Keratinocyte (primary cell): Measurements from ENCODE around the gene SLC8A1. TPM values are rescaled to one million over a fixed set of nuclear protein-coding genes. Genes with fewer than 3 reads are reported as not detected.

Source experiments
- DNase-seq: peaks from one replicate; pipeline ENCODE4 v3.0.0-alpha.2; 2011; ENCODE audit warnings: low read depth, missing footprints, low spot score
- FAIRE-seq: peaks from 2 replicates; lab custom pipeline; 2011; peaks lifted over from hg19 to GRCh38; lab: Jason Lieb, UNC
- H2AFZ ChIP-seq: 2 replicates; pipeline ENCODE4 v1.6.0; 2012; ENCODE audit warnings: low read length, control low read depth, inconsistent platforms; ENCODE audit not compliant: control insufficient read depth
- H3K27ac ChIP-seq: 2 replicates; pipeline ENCODE4 v1.5.1; 2011; ENCODE audit warnings: low read length; ENCODE audit not compliant: control insufficient read depth, insufficient read depth
- H3K27me3 ChIP-seq: 3 replicates; pipeline ENCODE4 v1.6.0; 2011; ENCODE audit warnings: low read length; ENCODE audit not compliant: control insufficient read depth, insufficient read depth; ENCODE audit errors: extremely low read depth
- H3K36me3 ChIP-seq, 2 experiments: 2 replicates in 1 of 2; 3 replicates in 1 of 2; pipeline ENCODE4 v1.5.1; 2011; ENCODE audit warnings: low read length in 2 of 2, mild to moderate bottlenecking in 1 of 2; ENCODE audit not compliant: control insufficient read depth in 2 of 2, insufficient read depth in 2 of 2; ENCODE audit errors: extremely low read depth in 1 of 2
- H3K4me1 ChIP-seq: 3 replicates; pipeline ENCODE4 v1.5.1; 2011; ENCODE audit warnings: low read length; ENCODE audit not compliant: control insufficient read depth, insufficient read depth; ENCODE audit errors: extremely low read depth
- H3K4me2 ChIP-seq: 3 replicates; pipeline ENCODE4 v1.6.0; 2011; ENCODE audit warnings: low read depth, low read length; ENCODE audit not compliant: control insufficient read depth, insufficient read depth; ENCODE audit errors: extremely low read depth
- H3K4me3 ChIP-seq, 3 experiments: fragments of 200-600 bp in 1 of 3; sonication (generic) in 1 of 3; 2 replicates in 2 of 3; 3 replicates in 1 of 3; pipeline ENCODE4 v1.5.1; 2011 to 2016; ENCODE audit warnings: low read length in 3 of 3, mild to moderate bottlenecking in 3 of 3, control low read depth in 2 of 3, inconsistent platforms in 1 of 3, low read depth in 1 of 3, mixed read lengths in 1 of 3, mixed run types in 1 of 3, moderate library complexity in 1 of 3; ENCODE audit not compliant: control insufficient read depth in 2 of 3, insufficient read depth in 2 of 3; ENCODE audit errors: extremely low read depth in 1 of 3
- H3K79me2 ChIP-seq: 2 replicates; pipeline ENCODE4 v1.6.0; 2012; ENCODE audit warnings: low read length; ENCODE audit not compliant: control insufficient read depth, insufficient read depth
- H3K9ac ChIP-seq: 3 replicates; pipeline ENCODE4 v1.6.0; 2011; ENCODE audit warnings: low read length; ENCODE audit not compliant: control insufficient read depth, insufficient read depth; ENCODE audit errors: extremely low read depth
- H3K9me1 ChIP-seq: 3 replicates; pipeline ENCODE4 v1.6.0; 2011; ENCODE audit warnings: low read length; ENCODE audit not compliant: control insufficient read depth, insufficient read depth; ENCODE audit errors: extremely low read depth
- H3K9me3 ChIP-seq: 2 replicates; pipeline ENCODE4 v1.5.1; 2012; ENCODE audit warnings: low read depth, low read length; ENCODE audit not compliant: control insufficient read depth
- H4K20me1 ChIP-seq: 3 replicates; pipeline ENCODE4 v1.6.0; 2011; ENCODE audit warnings: low read length; ENCODE audit not compliant: control insufficient read depth, insufficient read depth; ENCODE audit errors: extremely low read depth
- EZH2 ChIP-seq: IDR thresholded peaks from one replicate; pipeline ENCODE4 v1.6.1; 2012; ENCODE audit warnings: inconsistent platforms, mild to moderate bottlenecking, low read length, moderate library complexity
- dilution Hi-C: fragments of 300-500 bp; cut with MboI; formaldehyde crosslinking; loops from one replicate; pipeline ENCODE4 v1.7.0; 2020; ENCODE audit warnings: low sequenced_read_pairs; ENCODE audit not compliant: extremely low pct_ligation_motif_present
- polyA plus RNA-seq, 5 experiments: library from polyadenylated mRNA; depleted of rRNA in 3 of 5; stranded (reverse) in 3 of 5; stranded (forward) in 1 of 5; unstranded in 1 of 5; fragments of >200 nt; gene quantifications; 1 replicate in 1 of 5; 2 replicates in 3 of 5; 3 replicates in 1 of 5; pipeline versions ENCODE4 v1.2.1 to v1.2.3, GENCODE V29; 2011 to 2012; ENCODE audit warnings: missing spikeins in 2 of 5, low read depth in 1 of 5, low replicate concordance in 1 of 5
- TF ChIP-seq, protein P1 (sequence below), 3 experiments: IDR thresholded peaks in 1 of 3; conservative IDR thresholded peaks in 1 of 3; optimal IDR thresholded peaks in 1 of 3; 2 replicates in 2 of 3; 3 replicates in 1 of 3; pipeline versions ENCODE3 to v1.5.1; 2011; ENCODE audit warnings: low read length in 3 of 3, mild to moderate bottlenecking in 3 of 3, moderate library complexity in 2 of 3, control low read depth in 1 of 3, inconsistent platforms in 1 of 3; ENCODE audit not compliant: insufficient read depth in 2 of 3; ENCODE audit errors: extremely low read depth in 1 of 3

SLC8A1 gene
- polyA plus RNA-seq, 1 donor (not counting 4 experiments of a cell fraction or from before 2014, with no cell fraction given) = 2.7 TPM

DNA sequence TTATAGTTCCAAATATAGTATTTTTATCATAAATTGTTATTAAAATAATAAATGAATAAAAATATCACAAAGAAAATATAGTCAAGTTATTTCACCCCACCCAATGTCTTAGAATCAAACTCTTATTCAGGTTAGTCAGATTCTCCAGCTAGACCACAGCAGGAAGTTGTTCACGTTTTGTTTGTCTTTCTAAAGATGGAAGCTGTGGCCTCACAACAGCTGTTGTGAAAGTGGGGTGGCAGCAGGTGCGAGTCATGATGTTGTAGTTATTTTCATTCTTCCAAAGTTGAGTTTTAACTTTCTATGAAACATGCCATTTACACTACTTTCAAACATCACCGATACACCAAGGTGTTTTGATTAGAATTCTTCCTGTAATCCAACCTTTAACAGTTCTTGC, 272.9 kb downstream of the SLC8A1 start:
- TF ChIP-seq, protein P1, sequence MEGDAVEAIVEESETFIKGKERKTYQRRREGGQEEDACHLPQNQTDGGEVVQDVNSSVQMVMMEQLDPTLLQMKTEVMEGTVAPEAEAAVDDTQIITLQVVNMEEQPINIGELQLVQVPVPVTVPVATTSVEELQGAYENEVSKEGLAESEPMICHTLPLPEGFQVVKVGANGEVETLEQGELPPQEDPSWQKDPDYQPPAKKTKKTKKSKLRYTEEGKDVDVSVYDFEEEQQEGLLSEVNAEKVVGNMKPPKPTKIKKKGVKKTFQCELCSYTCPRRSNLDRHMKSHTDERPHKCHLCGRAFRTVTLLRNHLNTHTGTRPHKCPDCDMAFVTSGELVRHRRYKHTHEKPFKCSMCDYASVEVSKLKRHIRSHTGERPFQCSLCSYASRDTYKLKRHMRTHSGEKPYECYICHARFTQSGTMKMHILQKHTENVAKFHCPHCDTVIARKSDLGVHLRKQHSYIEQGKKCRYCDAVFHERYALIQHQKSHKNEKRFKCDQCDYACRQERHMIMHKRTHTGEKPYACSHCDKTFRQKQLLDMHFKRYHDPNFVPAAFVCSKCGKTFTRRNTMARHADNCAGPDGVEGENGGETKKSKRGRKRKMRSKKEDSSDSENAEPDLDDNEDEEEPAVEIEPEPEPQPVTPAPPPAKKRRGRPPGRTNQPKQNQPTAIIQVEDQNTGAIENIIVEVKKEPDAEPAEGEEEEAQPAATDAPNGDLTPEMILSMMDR (optimal IDR thresholded peaks at IDR 0.05 in 1 of 3, IDR thresholded peaks at IDR 0.05 in 1 of 3, conservative IDR thresholded peaks at IDR 0.05 in 1 of 3; ENCODE audit: extremely low read depth in 1 of 3, insufficient read depth in 2 of 3, low read length in 3 of 3) = no peak
- TF ChIP-seq EZH2 = no peak
- dilution Hi-C loops = no loop called here
- H3K27me3 ChIP-seq = no peaks in the 10 kb centered on the region

DNA sequence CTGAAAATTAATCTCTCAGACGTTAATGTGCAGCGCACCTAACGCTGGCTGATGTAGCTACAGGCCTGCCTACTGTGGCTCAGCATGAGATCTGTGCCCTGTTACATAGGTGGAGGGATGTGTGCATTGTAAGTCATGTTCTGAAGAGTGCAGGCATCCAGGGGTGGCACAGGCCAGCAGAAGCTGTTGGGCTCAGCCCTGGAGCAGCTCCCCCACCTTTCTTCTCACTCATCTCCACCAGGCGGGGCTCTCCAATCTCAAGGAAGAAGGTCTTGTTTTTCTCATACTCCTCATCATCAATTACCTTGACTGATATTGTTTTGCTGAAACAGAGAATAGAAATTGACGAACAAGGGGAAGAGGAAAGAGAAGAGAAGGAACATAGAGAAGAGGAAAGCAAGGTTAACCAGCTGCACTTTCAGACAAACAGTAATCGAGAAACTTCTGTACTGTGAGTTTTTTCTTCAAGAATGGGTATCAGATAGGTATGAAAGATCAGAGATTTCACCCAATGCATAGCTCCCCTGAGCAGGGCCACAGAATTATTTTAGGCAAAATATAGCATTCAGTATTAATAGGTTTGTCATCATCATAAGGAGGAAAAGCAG, 273.6 kb downstream of the SLC8A1 start:
- H4K20me1 ChIP-seq = no peaks in the 10 kb centered on the region
- no peak for FAIRE-seq
- no peaks in the 10 kb centered on the region for H3K36me3 ChIP-seq

More for the DNA sequence above, 272.9 kb downstream of the SLC8A1 start:
- no peaks in the 10 kb centered on the region for H3K4me1 ChIP-seq
- H3K27ac ChIP-seq = no peak overlapping the region
- H2AFZ ChIP-seq = no peak overlapping the region
- FAIRE-seq (no peak), DNase-seq (no peak)
- no peak overlapping the region for H3K4me2 ChIP-seq
- H4K20me1 ChIP-seq = no peaks in the 10 kb centered on the region
- H3K9ac ChIP-seq = no peak overlapping the region
- H3K4me3 ChIP-seq = no peak overlapping the region
- H3K79me2 ChIP-seq = no peaks in the 10 kb centered on the region
- no peaks in the 10 kb centered on the region for H3K36me3 ChIP-seq
- no peaks in the 10 kb centered on the region for H3K9me3 ChIP-seq
- H3K9me1 ChIP-seq = no peaks in the 10 kb centered on the region

More for the DNA sequence above, 273.6 kb downstream of the SLC8A1 start:
- Histone ChIP-seq H3K27me3 (no peaks in the 10 kb centered on the region), H3K4me3 (no peak overlapping the region), H3K4me2 (no peak overlapping the region), H3K4me1 (no peaks in the 10 kb centered on the region), H3K9ac (no peak overlapping the region), H2AFZ (no peak overlapping the region), H3K27ac (no peak overlapping the region), H3K9me3 (no peaks in the 10 kb centered on the region), H3K79me2 (no peaks in the 10 kb centered on the region), H3K9me1 (no peaks in the 10 kb centered on the region)
- TF ChIP-seq EZH2 = no peak
- TF ChIP-seq, protein P1 (optimal IDR thresholded peaks at IDR 0.05 in 1 of 3, IDR thresholded peaks at IDR 0.05 in 1 of 3, conservative IDR thresholded peaks at IDR 0.05 in 1 of 3; ENCODE audit: extremely low read depth in 1 of 3, insufficient read depth in 2 of 3, low read length in 3 of 3) = no peak
- no peak for DNase-seq
- dilution Hi-C loops = no loop called here
